Stimulated activated CD4-positive, alpha-beta T cell treated with anti-CD3 and anti-CD28 coated beads, Interleukin-2, amount 100 ng/mL, for 4 hours (primary cell): ENCODE results near the gene LILRB3.
A peak's percentile ranks its signal among the peaks of the same experiment; 100 is the strongest.
"Not testable (repeated sequence)": the region's sequence is repeated elsewhere in the genome, so short reads cannot be mapped to it uniquely, and the experiment has no call there.

Source experiments
- DNase-seq: peaks from one replicate; pipeline ENCODE4 v3.0.0-alpha.2; 2020; ENCODE audit warnings: low read depth

LILRB3 gene

GRCh38 chr19:54222474-54223276 is at the start of gene LILRB3:
Gene LILRB3 (minus strand): TSS chr19:54223007. CDS start chr19:54222976, 31 bp downstream.
- not testable (repeated sequence) for DNase-seq

- not testable (repeated sequence) for DNase-seq
These were observed 49.4 kb upstream of the LILRB3 start for GRCh38 chr19:54272181-54272580.

GRCh38 chr19:54271587-54271986 is 48.8 kb upstream of the LILRB3 start:
- not testable (repeated sequence) for DNase-seq

GRCh38 chr19:54271106-54271505 is 48.3 kb upstream of the LILRB3 start:
- no peak for DNase-seq

- no peak for DNase-seq
These were observed 46.1 kb upstream of the LILRB3 start for GRCh38 chr19:54268936-54269335.

GRCh38 chr19:54266133-54266532 is 43.3 kb upstream of the LILRB3 start:
- peak; percentile 44 for DNase-seq

GRCh38 chr19:54262470-54262869 is 39.7 kb upstream of the LILRB3 start:
- DNase-seq = no peak

- DNase-seq = no peak
These were observed 39.3 kb upstream of the LILRB3 start for GRCh38 chr19:54262066-54262465.

- no peak for DNase-seq
These were observed 34.3 kb upstream of the LILRB3 start, which contains the start of gene LILRB5 for GRCh38 chr19:54257116-54257480. Gene LILRB5 (minus strand): TSS chr19:54257273. CDS start chr19:54257193, 80 bp downstream.

- no peak for DNase-seq
These were observed 33.7 kb upstream of the LILRB3 start for GRCh38 chr19:54256250-54257115.

- DNase-seq = no peak
These were observed 32.4 kb upstream of the LILRB3 start for GRCh38 chr19:54255105-54255775.

- DNase-seq = no peak
These were observed 31.5 kb upstream of the LILRB3 start for GRCh38 chr19:54254195-54254906.

GRCh38 chr19:54253331-54254194 is 30.8 kb upstream of the LILRB3 start:
- no peak for DNase-seq

- DNase-seq = no peak
These were observed 30.0 kb upstream of the LILRB3 start for GRCh38 chr19:54252845-54253244.

- no peak for DNase-seq
These were observed 29.4 kb upstream of the LILRB3 start for GRCh38 chr19:54252243-54252642.

GRCh38 chr19:54248016-54248601 is 25.3 kb upstream of the LILRB3 start:
- no peak for DNase-seq

- DNase-seq = no peak
These were observed 24.5 kb upstream of the LILRB3 start for GRCh38 chr19:54247106-54247930.

GRCh38 chr19:54245936-54246335 is 23.1 kb upstream of the LILRB3 start:
- no peak for DNase-seq

GRCh38 chr19:54243809-54244208 is 21.0 kb upstream of the LILRB3 start:
- DNase-seq = not testable (repeated sequence)
